HG02981 (cell line): ENCODE measurements around the gene NGRN.
"Not testable (repeated sequence)": the region's sequence is repeated elsewhere in the genome, so short reads cannot be mapped to it uniquely, and the experiment has no call there.

Experiments
- ATAC-seq: cut with Tn5 transposase; IDR thresholded peaks from one replicate; pipeline ENCODE4 v1.9.1; 2021; ENCODE audit warnings: mild to moderate bottlenecking, moderate library complexity; ENCODE audit not compliant: unreplicated experiment

The NGRN gene

GRCh38 chr15:90233387-90234095, 31.9 kb upstream of the NGRN start, which contains the start of gene CIB1:
Gene CIB1, minus strand, starts transcription at chr15:90233941. Its CDS starts 56 bp downstream, at chr15:90233885.
- peak; percentile 89 for ATAC-seq

GRCh38 chr15:90234096-90234988, 31.1 kb upstream of the NGRN start, which contains the start of gene GDPGP1:
Gene GDPGP1, plus strand, starts transcription at chr15:90234209. Its CDS starts 6,700 bp downstream, at chr15:90240909.
- ATAC-seq, result peak; percentile 63

GRCh38 chr15:90239371-90239770, 26.1 kb upstream of the NGRN start:
- ATAC-seq, result no peak

- ATAC-seq, result no peak
Observed at GRCh38 chr15:90240856-90241255, 24.6 kb upstream of the NGRN start.

GRCh38 chr15:90241343-90242192, 23.9 kb upstream of the NGRN start:
- ATAC-seq, result no peak

GRCh38 chr15:90243943-90244639, 21.4 kb upstream of the NGRN start:
- no peak for ATAC-seq

GRCh38 chr15:90248789-90249202, 16.7 kb upstream of the NGRN start:
- ATAC-seq, result no peak

GRCh38 chr15:90249203-90249863, 16.1 kb upstream of the NGRN start, which contains the start of gene TTLL13:
Gene TTLL13, plus strand, starts transcription at chr15:90249556. Its CDS starts 1,075 bp downstream, at chr15:90250631.
- peak; percentile 86 for ATAC-seq

- no peak for ATAC-seq
Observed at GRCh38 chr15:90257776-90258175, 7.7 kb upstream of the NGRN start.

- peak; percentile 75 for ATAC-seq
Observed at GRCh38 chr15:90259524-90259923, 5.9 kb upstream of the NGRN start.

- not testable (repeated sequence) for ATAC-seq
Observed at GRCh38 chr15:90260731-90261130, 4.7 kb upstream of the NGRN start.

- ATAC-seq, result no peak
Observed at GRCh38 chr15:90261811-90262210, 3.7 kb upstream of the NGRN start.

GRCh38 chr15:90262426-90262825, 3.0 kb upstream of the NGRN start:
- no peak for ATAC-seq

GRCh38 chr15:90264671-90265070, 801 bp upstream of the NGRN start:
- ATAC-seq, result no peak

GRCh38 chr15:90266061-90266431, 574 bp downstream of the NGRN start:
- ATAC-seq, result peak; percentile 3

- no peak for ATAC-seq
Observed at GRCh38 chr15:90266485-90266884, 1.0 kb downstream of the NGRN start.

- ATAC-seq, result no peak
Observed at GRCh38 chr15:90268415-90268814, 2.9 kb downstream of the NGRN start.

- ATAC-seq, result no peak
Observed at GRCh38 chr15:90270502-90271150, 5.2 kb downstream of the NGRN start.
